HUDEP-2 (cell line): ENCODE measurements around the gene MRPL58.

Source experiments
- DNase-seq, 76 experiments: peaks; one replicate each; lab custom pipeline; 2025; ENCODE audit not compliant: unreplicated experiment in 76 of 76; lab: John Stamatoyannopoulos, UW

Gene MRPL58

GRCh38 chr17:75067856-75068255 lies 55.4 kb downstream of the MRPL58 start:
- no peak for DNase-seq

- DNase-seq: no peak
Observed at GRCh38 chr17:75068750-75069149, 56.3 kb downstream of the MRPL58 start.

DNA sequence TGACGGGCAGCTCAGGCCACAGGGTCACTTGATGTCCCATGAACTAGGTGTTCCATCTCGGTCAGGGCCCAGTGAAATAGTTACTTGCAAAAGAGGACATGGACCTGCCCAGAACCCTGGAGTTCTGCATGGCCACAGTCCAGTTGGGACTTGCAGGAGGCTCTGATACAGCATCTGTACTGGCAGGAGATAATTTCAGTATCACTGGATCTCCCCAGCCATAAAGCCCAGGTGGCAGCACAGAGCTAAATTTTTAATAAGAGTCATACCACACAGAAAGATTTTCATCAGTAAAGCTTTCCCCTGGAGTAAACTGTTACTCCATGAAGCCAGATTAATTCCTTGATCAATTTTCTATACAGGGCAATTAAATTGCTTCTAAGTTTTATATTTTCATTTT lies 57.3 kb downstream of the MRPL58 start:
- peak in 10 of 76 experiments; percentile 5 to 36 (median 12) for DNase-seq
